Measurements from ENCODE around the gene ISLR. TPM values are rescaled to one million over a fixed set of nuclear protein-coding genes. Genes with fewer than 3 reads are reported as not detected.
A peak's percentile ranks its signal among the peaks of the same experiment; 100 is the strongest.

Gene ISLR
- total and polyA plus RNA-seq, 2 of the 8 experiments (the other 6 are each of a cell fraction or from before 2014, with no cell fraction given): 0.29 to 0.35 TPM

DNA sequence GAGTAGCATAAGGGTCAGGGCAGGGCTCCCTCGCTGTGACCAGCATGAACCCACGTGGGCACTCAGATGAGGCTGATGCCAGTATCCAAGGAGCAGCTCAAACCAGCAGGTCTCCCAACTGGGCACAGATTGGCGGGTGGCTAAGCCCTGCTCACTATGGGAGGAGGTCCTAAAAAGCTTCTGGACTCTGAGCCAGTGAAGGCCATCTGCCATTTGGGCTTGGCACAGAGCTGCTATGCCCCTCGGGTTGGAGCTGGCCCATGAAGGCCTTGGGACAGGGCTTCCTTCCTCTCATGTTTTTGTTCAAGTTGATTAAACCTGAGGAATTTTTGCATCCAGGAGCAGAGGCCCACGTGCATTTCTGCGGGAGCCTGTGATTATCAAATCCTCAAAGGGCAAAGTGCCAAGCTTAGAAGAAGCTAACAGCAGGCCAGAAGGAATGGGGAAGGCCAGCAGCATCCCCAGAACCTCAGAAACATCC is 33.3 kb downstream of the ISLR start:
- H4K20me1 ChIP-seq (replicated peaks in 1 of 2; ENCODE audit: control insufficient read depth in 1 of 2, insufficient read depth in 2 of 2, low read length in 2 of 2): no peaks in the 10 kb centered on the region
- H2BK15ac ChIP-seq (ENCODE audit: low read length): peak overlapping the region; percentile 67; the same call in 1 of the 2 replicates
- no peak overlapping the region for H3K9ac ChIP-seq (replicated peaks in 1 of 4; ENCODE audit: extremely low read depth in 1 of 4, low read depth in 3 of 4, low read length in 3 of 4)
- no peak overlapping the region for H2BK5ac ChIP-seq (ENCODE audit: low read depth, low read length)
- no peaks in the 10 kb centered on the region for H3K79me2 ChIP-seq (ENCODE audit: control insufficient read depth in 1 of 2, insufficient read depth in 2 of 2, low read length in 2 of 2)
- peaks cover 4% of the 10 kb centered on the region; the same call in 1 of the 2 replicates for H3K23me2 ChIP-seq (ENCODE audit: low read depth, low read length)
- ChIA-PET CTCF (ENCODE audit: partially characterized antibody) (interaction anchor here (0.9 to 2.2 kb wide), 8 partner anchors 9 to 115 kb away, joined by 3 to 6 read pairs (median 4); no protein-coding TSS in a partner anchor), POLR2A (ENCODE audit: partially characterized antibody) (interaction anchor here (0.7 to 2.0 kb wide), 4 partner anchors 9 to 16 kb away, joined by 3 to 6 read pairs (median 3); no protein-coding TSS in a partner anchor)
- no peak overlapping the region for H4K5ac ChIP-seq (ENCODE audit: insufficient read length, low read depth, low read length)
- no peak overlapping the region for H3K18ac ChIP-seq (ENCODE audit: extremely low read depth, low read length)
- no peak overlapping the region for H3K56ac ChIP-seq (replicated peaks; ENCODE audit: insufficient read length, low read depth, low read length)
- H4K91ac ChIP-seq (replicated peaks; ENCODE audit: insufficient read length, low read length): no peak overlapping the region
- H2BK120ac ChIP-seq (replicated peaks; ENCODE audit: low read depth, low read length): no peak overlapping the region
- H3K23ac ChIP-seq (ENCODE audit: insufficient read length): no peak overlapping the region
- no peak overlapping the region for H3K27ac ChIP-seq (ENCODE audit: low read depth, low read length)
- WGBS, 2 experiments (ENCODE audit: extremely low coverage in 1 of 2, insufficient coverage in 1 of 2, insufficient read length in 1 of 2, insufficient replicate concordance in 2 of 2, low coverage in 1 of 2, low lambda C conversion rate in 2 of 2, missing lambda C conversion rate in 1 of 2): 89% methylated on average over 6 of the region's 6 CpGs; no CpG with 5 or more reads in 1 of the 2 experiments
- DNase-seq (ENCODE audit: low read depth in 1 of 2, low spot score in 2 of 2) (no peak), FAIRE-seq (no peak)
- H4K8ac ChIP-seq (ENCODE audit: extremely low read depth, insufficient read depth, low read length): no peak overlapping the region
- H2AFZ ChIP-seq (ENCODE audit: low read length): no peak overlapping the region
- H3K14ac ChIP-seq (ENCODE audit: insufficient read length): no peak overlapping the region
- H3K9me3 ChIP-seq (ENCODE audit: insufficient read depth in 2 of 2, low read depth in 1 of 2, low read length in 1 of 2): no peaks in the 10 kb centered on the region
- H2BK20ac ChIP-seq (ENCODE audit: low read length): no peak overlapping the region
- peaks cover 10 to 59% (median 41%) of the 10 kb centered on the region in 4 experiments for H3K4me1 ChIP-seq (replicated peaks in 1 of 4; ENCODE audit: control insufficient read depth in 3 of 4, insufficient read depth in 4 of 4, low read length in 3 of 4)
- H3K4me3 ChIP-seq (ENCODE audit: extremely low read depth in 1 of 4, insufficient read depth in 2 of 4, low read depth in 3 of 4, low read length in 4 of 4): no peak overlapping the region
- no peaks in the 10 kb centered on the region for H3K36me3 ChIP-seq (ENCODE audit: control insufficient read depth in 2 of 4, insufficient read depth in 4 of 4, low read length in 3 of 4)
- 0 out of 2 replicates have a peak overlapping the region, but pooled peaks have one; percentile 39 for H2BK12ac ChIP-seq (ENCODE audit: low read depth, low read length)
- no peaks in the 10 kb centered on the region; the same call in 1 of the 2 replicates for H3K79me1 ChIP-seq (ENCODE audit: low read depth, low read length)
- H3K27me3 ChIP-seq (replicated peaks in 1 of 4; ENCODE audit: control insufficient read depth in 3 of 4, extremely low read depth in 1 of 4, insufficient read depth in 3 of 4, low read length in 3 of 4): peaks cover 0 to 11% (median 4%) of the 10 kb centered on the region in 4 experiments; a peak in 2 of 7 replicates
- H3K4me2 ChIP-seq (ENCODE audit: insufficient read depth in 1 of 2, low read depth in 2 of 2, low read length in 2 of 2): no peak overlapping the region
- no peak overlapping the region for H3K4ac ChIP-seq (replicated peaks; ENCODE audit: insufficient read length, low read depth, low read length)
- 0 out of 2 replicates have a peak overlapping the region, but pooled peaks have one; percentile 40 for H2AK5ac ChIP-seq (ENCODE audit: low read depth, low read length)
- TF ChIP-seq RNF2 (IDR thresholded peaks at IDR 0.05; ENCODE audit: borderline replicate concordance, low read depth, low read length, missing control alignments, poor library complexity, severe bottlenecking) (no peak), TAF7 (optimal IDR thresholded peaks at IDR 0.05; ENCODE audit: borderline replicate concordance, low read depth, low read length) (no peak), NANOG (IDR thresholded peaks at IDR 0.05; ENCODE audit: insufficient read depth, low read depth, low read length, poor library complexity, severe bottlenecking) (no peak), SRF (IDR thresholded peaks at IDR 0.05; ENCODE audit: low read depth, low read length) (no peak)
- TF ChIP-seq, protein P1, sequence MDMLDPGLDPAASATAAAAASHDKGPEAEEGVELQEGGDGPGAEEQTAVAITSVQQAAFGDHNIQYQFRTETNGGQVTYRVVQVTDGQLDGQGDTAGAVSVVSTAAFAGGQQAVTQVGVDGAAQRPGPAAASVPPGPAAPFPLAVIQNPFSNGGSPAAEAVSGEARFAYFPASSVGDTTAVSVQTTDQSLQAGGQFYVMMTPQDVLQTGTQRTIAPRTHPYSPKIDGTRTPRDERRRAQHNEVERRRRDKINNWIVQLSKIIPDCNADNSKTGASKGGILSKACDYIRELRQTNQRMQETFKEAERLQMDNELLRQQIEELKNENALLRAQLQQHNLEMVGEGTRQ (IDR thresholded peaks at IDR 0.05; ENCODE audit: low read length): no peak

Measured in H1 (cell line).